H1 (cell line): Measurements from ENCODE around the gene UNC80. TPM values are rescaled to one million over a fixed set of nuclear protein-coding genes. Genes with fewer than 3 reads are reported as not detected.

Source experiments
- CTCF ChIA-PET: fragments of 300-600 bp; sonication (Branson Sonifier 250); formaldehyde crosslinking; loops from one replicate; lab custom pipeline; 2021; ENCODE audit not compliant: partially characterized antibody; lab: Charles Lee
- POLR2A ChIA-PET: fragments of 300-600 bp; sonication (Branson Sonifier 250); formaldehyde crosslinking; loops from one replicate; lab custom pipeline; 2021; ENCODE audit warnings: inconsistent platforms; ENCODE audit not compliant: partially characterized antibody; lab: Charles Lee
- DNase-seq, 2 experiments: peaks; one replicate each; pipeline versions ENCODE4 v3.0.0 to v3.0.0-alpha.2; 2010 to 2022; ENCODE audit warnings: low spot score in 2 of 2, low read depth in 1 of 2, mixed read lengths in 1 of 2
- FAIRE-seq: peaks from 2 replicates; lab custom pipeline; 2011; peaks lifted over from hg19 to GRCh38; lab: Jason Lieb, UNC
- H2AFZ ChIP-seq: 2 replicates; pipeline ENCODE4 v1.8.1; 2012; ENCODE audit warnings: low read length, inconsistent platforms
- H2AK5ac ChIP-seq: 2 replicates; pipeline ENCODE4 v1.6.1; 2013; ENCODE audit warnings: low read depth, low read length
- H2BK120ac ChIP-seq: replicated peaks from 2 replicates; pipeline ENCODE3; 2013; ENCODE audit warnings: low read depth, low read length, inconsistent platforms
- H2BK12ac ChIP-seq: 2 replicates; pipeline ENCODE4 v1.6.1; 2013; ENCODE audit warnings: low read depth, low read length
- H2BK15ac ChIP-seq: 2 replicates; pipeline ENCODE4 v1.6.1; 2013; ENCODE audit warnings: low read length
- H2BK20ac ChIP-seq: 2 replicates; pipeline ENCODE4 v1.6.1; 2013; ENCODE audit warnings: low read length
- H2BK5ac ChIP-seq: 2 replicates; pipeline ENCODE4 v1.6.1; 2013; ENCODE audit warnings: low read depth, low read length
- H3K14ac ChIP-seq: 2 replicates; pipeline ENCODE4 v1.6.1; 2013; ENCODE audit warnings: inconsistent platforms; ENCODE audit not compliant: insufficient read length
- H3K18ac ChIP-seq: 2 replicates; pipeline ENCODE4 v1.6.1; 2013; ENCODE audit warnings: low read length; ENCODE audit errors: extremely low read depth
- H3K23ac ChIP-seq: 2 replicates; pipeline ENCODE4 v1.6.1; 2013; ENCODE audit warnings: inconsistent platforms; ENCODE audit not compliant: insufficient read length
- H3K23me2 ChIP-seq: 2 replicates; pipeline ENCODE4 v1.6.1; 2013; ENCODE audit warnings: low read depth, low read length
- H3K27ac ChIP-seq: 2 replicates; pipeline ENCODE4 v1.6.1; 2011; ENCODE audit warnings: low read depth, low read length, inconsistent platforms
- H3K27me3 ChIP-seq, 4 experiments: replicated peaks in 1 of 4; 1 replicate in 1 of 4; 2 replicates in 3 of 4; pipeline versions ENCODE4 v1.6.1 to v1.8.1; 2011 to 2013; ENCODE audit warnings: low read length in 3 of 4, mild to moderate bottlenecking in 3 of 4, inconsistent platforms in 2 of 4, mixed read lengths in 2 of 4, moderate library complexity in 1 of 4; ENCODE audit not compliant: control insufficient read depth in 3 of 4, insufficient read depth in 3 of 4; ENCODE audit errors: extremely low read depth in 1 of 4
- H3K36me3 ChIP-seq, 4 experiments: 2 replicates each; pipeline versions ENCODE4 v1.6.1 to v1.8.1; 2011 to 2013; ENCODE audit warnings: mild to moderate bottlenecking in 4 of 4, low read length in 3 of 4, moderate library complexity in 2 of 4, control low read depth in 1 of 4, inconsistent platforms in 1 of 4; ENCODE audit not compliant: insufficient read depth in 4 of 4, control insufficient read depth in 2 of 4
- H3K4ac ChIP-seq: replicated peaks from 2 replicates; pipeline ENCODE3; 2013; ENCODE audit warnings: low read length, low read depth, mixed read lengths, inconsistent platforms; ENCODE audit not compliant: insufficient read length
- H3K4me1 ChIP-seq, 4 experiments: replicated peaks in 1 of 4; 1 replicate in 1 of 4; 2 replicates in 3 of 4; pipeline versions ENCODE4 v1.6.1 to v1.8.1; 2011 to 2013; ENCODE audit warnings: low read length in 3 of 4, inconsistent platforms in 2 of 4, mixed read lengths in 1 of 4; ENCODE audit not compliant: insufficient read depth in 4 of 4, control insufficient read depth in 3 of 4
- H3K4me2 ChIP-seq, 2 experiments: 2 replicates each; pipeline versions ENCODE4 v1.6.1 to v1.8.1; 2011 to 2013; ENCODE audit warnings: low read depth in 2 of 2, low read length in 2 of 2, control low read depth in 1 of 2, inconsistent platforms in 1 of 2, mild to moderate bottlenecking in 1 of 2; ENCODE audit not compliant: insufficient read depth in 1 of 2
- H3K4me3 ChIP-seq, 4 experiments: fragments of 200-600, 300-600 bp in 1 of 4; sonication (generic), shearing (Covaris generic), sonication (Bioruptor Twin) in 1 of 4; 2 replicates each; pipeline versions ENCODE4 v1.5.1 to v1.8.1; 2011 to 2016; ENCODE audit warnings: low read length in 4 of 4, low read depth in 3 of 4, control low read depth in 2 of 4, inconsistent platforms in 2 of 4, mild to moderate bottlenecking in 2 of 4, mixed read lengths in 1 of 4, moderate library complexity in 1 of 4; ENCODE audit not compliant: insufficient read depth in 2 of 4; ENCODE audit errors: extremely low read depth in 1 of 4
- H3K56ac ChIP-seq: replicated peaks from 2 replicates; pipeline ENCODE3; 2013; ENCODE audit warnings: low read depth, mild to moderate bottlenecking, mixed read lengths, low read length, inconsistent platforms; ENCODE audit not compliant: insufficient read length
- H3K79me1 ChIP-seq: 2 replicates; pipeline ENCODE4 v1.6.1; 2013; ENCODE audit warnings: low read depth, low read length, control low read depth
- H3K79me2 ChIP-seq, 2 experiments: 2 replicates each; pipeline versions ENCODE4 v1.6.1 to v1.8.1; 2012 to 2013; ENCODE audit warnings: low read length in 2 of 2, mild to moderate bottlenecking in 2 of 2, inconsistent platforms in 1 of 2; ENCODE audit not compliant: insufficient read depth in 2 of 2, control insufficient read depth in 1 of 2
- H3K9ac ChIP-seq, 4 experiments: replicated peaks in 1 of 4; 1 replicate in 1 of 4; 2 replicates in 3 of 4; pipeline versions ENCODE4 v1.6.1 to v1.8.1; 2011 to 2013; ENCODE audit warnings: low read depth in 3 of 4, low read length in 3 of 4, control low read depth in 2 of 4, mild to moderate bottlenecking in 2 of 4, moderate library complexity in 2 of 4, inconsistent platforms in 1 of 4; ENCODE audit errors: extremely low read depth in 1 of 4
- H3K9me3 ChIP-seq, 2 experiments: 2 replicates each; pipeline versions ENCODE4 v1.6.1 to v1.8.1; 2012 to 2013; ENCODE audit warnings: mild to moderate bottlenecking in 2 of 2, moderate library complexity in 2 of 2, control low read depth in 1 of 2, inconsistent platforms in 1 of 2, low read depth in 1 of 2, low read length in 1 of 2, mixed read lengths in 1 of 2; ENCODE audit not compliant: insufficient read depth in 2 of 2
- H4K20me1 ChIP-seq, 2 experiments: replicated peaks in 1 of 2; 2 replicates each; pipeline versions ENCODE3 to v1.8.1; 2011 to 2013; ENCODE audit warnings: inconsistent platforms in 2 of 2, low read length in 2 of 2, mild to moderate bottlenecking in 1 of 2; ENCODE audit not compliant: insufficient read depth in 2 of 2, control insufficient read depth in 1 of 2
- H4K5ac ChIP-seq: 2 replicates; pipeline ENCODE4 v1.6.1; 2013; ENCODE audit warnings: low read length, low read depth, mixed read lengths, inconsistent platforms; ENCODE audit not compliant: insufficient read length
- H4K8ac ChIP-seq: 2 replicates; pipeline ENCODE4 v1.8.0; 2013; ENCODE audit warnings: mild to moderate bottlenecking, moderate library complexity, low read length, inconsistent platforms; ENCODE audit not compliant: insufficient read depth; ENCODE audit errors: extremely low read depth
- H4K91ac ChIP-seq: replicated peaks from 2 replicates; pipeline ENCODE3; 2013; ENCODE audit warnings: low read length, mixed read lengths, inconsistent platforms; ENCODE audit not compliant: insufficient read length
- BCL11A ChIP-seq, 2 experiments: IDR thresholded peaks; one replicate each; pipeline ENCODE4 v1.6.1; 2011; ENCODE audit warnings: low read depth in 2 of 2, low read length in 2 of 2, mild to moderate bottlenecking in 2 of 2
- CBX8 ChIP-seq: fragments of 300-800, 300-1000 bp; sonication (generic); IDR thresholded peaks from 2 replicates; pipeline ENCODE4 v1.7.1; 2016; ENCODE audit warnings: low read depth, low read length, borderline replicate concordance
- CHD2 ChIP-seq: IDR thresholded peaks from 2 replicates; pipeline ENCODE4 v1.6.1; 2012; ENCODE audit warnings: low read length, improper control_type of control experiment
- EGR1 ChIP-seq: IDR thresholded peaks from 2 replicates; pipeline ENCODE4 v1.6.1; 2011; ENCODE audit warnings: low read depth, low read length, borderline replicate concordance
- HDAC2 ChIP-seq, 2 experiments: fragments of 300-600 bp in 1 of 2; sonication (generic) in 1 of 2; IDR thresholded peaks; 2 replicates each; pipeline ENCODE4 v1.6.1; 2011 to 2012; ENCODE audit warnings: low read depth in 2 of 2, low read length in 2 of 2, mild to moderate bottlenecking in 2 of 2, moderate library complexity in 2 of 2, borderline replicate concordance in 1 of 2, inconsistent platforms in 1 of 2
- MAX ChIP-seq: IDR thresholded peaks from 2 replicates; pipeline ENCODE4 v1.6.1; 2012; ENCODE audit warnings: inconsistent platforms
- NANOG ChIP-seq: IDR thresholded peaks from 2 replicates; pipeline ENCODE4 v1.6.1; 2011; ENCODE audit warnings: low read length, low read depth, mild to moderate bottlenecking, inconsistent platforms; ENCODE audit not compliant: insufficient read depth, poor library complexity, severe bottlenecking
- NRF1 ChIP-seq: IDR thresholded peaks from 2 replicates; pipeline ENCODE4 v1.6.1; 2011; ENCODE audit warnings: mild to moderate bottlenecking, low read depth, low read length, improper control_type of control experiment
- PHF8 ChIP-seq: fragments of 200-600 bp; sonication (generic); conservative IDR thresholded peaks from 2 replicates; pipeline ENCODE4 v1.7.1; 2012; ENCODE audit warnings: low read depth, mild to moderate bottlenecking, inconsistent platforms, low read length, moderate library complexity
- POLR2A ChIP-seq, 2 experiments: IDR thresholded peaks; 1 replicate in 1 of 2; 2 replicates in 1 of 2; pipeline ENCODE4 v1.6.1; 2011; ENCODE audit warnings: low read depth in 2 of 2, low read length in 2 of 2, mild to moderate bottlenecking in 2 of 2; ENCODE audit errors: control extremely low read depth in 1 of 2
- SAP30 ChIP-seq: fragments of 300-600 bp; sonication (generic); IDR thresholded peaks from 2 replicates; pipeline ENCODE4 v1.7.1; 2012; ENCODE audit warnings: low read length, moderate library complexity, mild to moderate bottlenecking, inconsistent platforms; ENCODE audit not compliant: insufficient read depth, insufficient replicate concordance
- SIRT6 ChIP-seq: IDR thresholded peaks from one replicate; pipeline ENCODE4 v1.7.1; 2012; ENCODE audit warnings: low read length, inconsistent platforms
- SUZ12 ChIP-seq: fragments of 200-600 bp; sonication (generic); IDR thresholded peaks from 2 replicates; pipeline ENCODE4 v1.6.1; 2012; ENCODE audit warnings: mild to moderate bottlenecking, inconsistent platforms, low read length, moderate library complexity, mixed read lengths
- TBP ChIP-seq: IDR thresholded peaks from 2 replicates; pipeline ENCODE4 v1.6.1; 2011; ENCODE audit warnings: low read depth, low read length, improper control_type of control experiment
- TEAD4 ChIP-seq: IDR thresholded peaks from 2 replicates; pipeline ENCODE4 v1.6.1; 2012; ENCODE audit warnings: low read depth, low read length, inconsistent platforms, mixed read lengths
- WGBS, 2 experiments: shearing (Covaris generic) in 1 of 2; methylation state at CpG; one replicate each; pipeline versions ENCODE4 v1.1.6 to v1.1.7; 2013 to 2015; ENCODE audit warnings: low lambda C conversion rate in 2 of 2, mixed read lengths in 2 of 2, inconsistent platforms in 1 of 2, low coverage in 1 of 2, missing lambda C conversion rate in 1 of 2; ENCODE audit not compliant: insufficient replicate concordance in 2 of 2, insufficient coverage in 1 of 2, insufficient read length in 1 of 2; ENCODE audit errors: extremely low coverage in 1 of 2, missing lambda C conversion rate in 1 of 2; 5-methylcytosine and 5-hydroxymethylcytosine counted together
- polyA plus RNA-seq, 7 experiments: library from polyadenylated mRNA; depleted of rRNA in 3 of 7; stranded (reverse) in 5 of 7; unstranded in 2 of 7; fragments of >200 nt in 5 of 7; fragments of 200-250 nt in 2 of 7; gene quantifications; 1 replicate in 5 of 7; 2 replicates in 1 of 7; 4 replicates in 1 of 7; pipeline versions ENCODE4 v1.2.1 to v1.2.3, GENCODE V29; 2011 to 2013; ENCODE audit warnings: missing spikeins in 2 of 7, mixed read lengths in 2 of 7
- total RNA-seq: library from RNA; stranded (reverse); fragmentation: NEBNext Ultra II Directional; extraction: Animal tissue kit (Norgen Biotek cat#: 25700); gene quantifications from 2 replicates; pipeline ENCODE4 v1.2.1, GENCODE V29; 2021

Gene UNC80
- total and polyA plus RNA-seq, 2 of the 8 experiments (the other 6 are each of a cell fraction or from before 2014, with no cell fraction given), result 0.53 to 0.56 TPM

DNA sequence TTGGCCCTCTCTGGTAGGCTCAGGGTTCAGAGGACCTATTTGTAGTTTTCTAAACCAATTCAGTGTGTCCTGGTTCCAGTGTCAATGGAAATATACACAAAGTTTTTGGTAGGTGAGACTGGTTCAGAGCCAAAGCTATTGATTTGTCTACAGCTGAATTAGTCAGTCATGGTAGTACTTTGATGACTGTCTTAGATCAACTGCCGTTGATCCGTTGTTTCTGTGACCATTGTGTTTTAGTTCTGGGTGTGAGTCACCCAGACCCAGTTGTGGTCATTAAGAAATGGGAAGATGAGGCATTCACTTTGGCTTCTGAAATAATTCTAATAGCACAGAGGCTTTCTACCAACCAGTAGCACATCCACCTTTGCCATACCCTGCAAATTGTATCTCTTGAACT, 214.8 kb downstream of the UNC80 start:
- Histone ChIP-seq H3K4me3 (no peak overlapping the region), H2BK20ac (no peak overlapping the region)
- no peak for FAIRE-seq
- no peak for TF ChIP-seq SUZ12
- TF ChIP-seq HDAC2 (IDR thresholded peaks at IDR 0.05; ENCODE audit: borderline replicate concordance in 1 of 2, low read depth in 2 of 2, low read length in 2 of 2), result no peak
- no peak for TF ChIP-seq PHF8
- no peak for TF ChIP-seq CBX8
- no peak for TF ChIP-seq POLR2A (IDR thresholded peaks at IDR 0.05; ENCODE audit: control extremely low read depth in 1 of 2, low read depth in 2 of 2, low read length in 2 of 2)
- TF ChIP-seq SAP30, result no peak
- TF ChIP-seq BCL11A (IDR thresholded peaks at IDR 0.05; ENCODE audit: low read depth in 2 of 2, low read length in 2 of 2), result no peak
- TF ChIP-seq SIRT6, result no peak
- TF ChIP-seq EGR1, result no peak
- TF ChIP-seq MAX, result no peak
- no peak for TF ChIP-seq TEAD4
- no peak for TF ChIP-seq CHD2
- no peak for TF ChIP-seq TBP
- TF ChIP-seq NRF1, result no peak
- no peak for TF ChIP-seq NANOG

More for the DNA sequence above, 214.8 kb downstream of the UNC80 start:
- no peak overlapping the region for H2BK15ac ChIP-seq
- H2AK5ac ChIP-seq, result no peak overlapping the region
- no peak overlapping the region for H3K23ac ChIP-seq
- H2BK12ac ChIP-seq, result no peak overlapping the region
- no peak overlapping the region for H3K18ac ChIP-seq
- H3K79me1 ChIP-seq, result no peaks in the 10 kb centered on the region
- H3K27me3 ChIP-seq, result no peaks in the 10 kb centered on the region
- no peaks in the 10 kb centered on the region for H3K36me3 ChIP-seq
- H4K20me1 ChIP-seq, result no peaks in the 10 kb centered on the region
- H3K79me2 ChIP-seq, result no peaks in the 10 kb centered on the region
- H3K56ac ChIP-seq, result no peak overlapping the region
- no peak overlapping the region for H4K8ac ChIP-seq
- no peak overlapping the region for H3K14ac ChIP-seq
- CTCF ChIA-PET, result interaction anchor here (0.5 to 0.6 kb wide), 2 partner anchors 151 to 1823 kb away, joined by 3 read pairs; partner anchors contain the start of gene CRYGA
- H3K9me3 ChIP-seq, result no peaks in the 10 kb centered on the region
- DNase-seq, result no peak
- no peak overlapping the region for H4K5ac ChIP-seq
- H2AFZ ChIP-seq, result no peak overlapping the region; the same call in 1 of the 2 replicates
- no peaks in the 10 kb centered on the region for H3K23me2 ChIP-seq
- H4K91ac ChIP-seq, result no peak overlapping the region
- H2BK120ac ChIP-seq, result no peak overlapping the region
- no peaks in the 10 kb centered on the region for H3K4me1 ChIP-seq
- POLR2A ChIA-PET, result no interaction called here
- no peak overlapping the region for H3K9ac ChIP-seq
- H2BK5ac ChIP-seq, result no peak overlapping the region
- WGBS, 2 experiments, result 95% methylated on average over 2 of the region's 2 CpGs; no CpG with 5 or more reads in 1 of the 2 experiments
- no peak overlapping the region for H3K4ac ChIP-seq
- H3K4me2 ChIP-seq, result no peak overlapping the region
- H3K27ac ChIP-seq, result no peak overlapping the region
